ENCODE results near the gene USH1G. TPM values are rescaled to one million over a fixed set of nuclear protein-coding genes. Genes with fewer than 3 reads are reported as not detected.

Gene USH1G
- total RNA-seq, 4 donors from 2014 or later: 1.1 to 3.7 (median 1.9) TPM

DNA sequence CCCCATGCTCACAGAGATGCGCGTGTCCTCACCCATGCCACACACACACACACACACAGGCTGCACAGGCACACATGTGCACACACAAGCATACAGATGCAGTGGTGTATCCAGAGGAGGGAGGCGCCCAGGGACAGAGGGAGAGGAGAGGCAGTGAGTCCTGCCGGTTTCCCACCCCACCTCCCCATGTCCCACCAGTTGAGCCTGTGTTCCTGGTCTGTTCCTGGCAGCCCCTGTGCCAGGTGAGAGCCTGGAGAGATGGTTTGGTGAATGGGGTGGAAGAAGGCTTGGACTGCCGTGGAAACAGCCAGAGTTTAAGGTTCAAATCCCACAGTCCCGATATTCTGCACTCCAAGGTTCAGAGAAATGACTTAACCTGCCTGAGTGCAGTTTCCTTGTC, 19.4 kb downstream of the USH1G start:
- Histone ChIP-seq H3K4me3 (no peak overlapping the region), H3K27me3 (peaks cover 11% of the 10 kb centered on the region), H3K36me3 (no peaks in the 10 kb centered on the region), H3K9me3 (no peaks in the 10 kb centered on the region), H3K27ac (no peak overlapping the region), H3K4me1 (peaks cover 12% of the 10 kb centered on the region)
- TF ChIP-seq EP300 (IDR thresholded peaks at IDR 0.05) (no peak), POLR2A (IDR thresholded peaks at IDR 0.05) (no peak), POLR2AphosphoS5 (IDR thresholded peaks at IDR 0.05) (no peak), CTCF (IDR thresholded peaks at IDR 0.05) (no peak)
- DNase-seq (ENCODE audit: low spot score in 2 of 2): no peak
- 85% methylated on average over 6 of the region's 6 CpGs for WGBS

GRCh38 chr17:74903034-74903433, 20.0 kb downstream of the USH1G start:
- Histone ChIP-seq H3K9me3 (no peaks in the 10 kb centered on the region), H3K27ac (no peak overlapping the region), H3K27me3 (peaks cover 11% of the 10 kb centered on the region), H3K4me1 (peaks cover 13% of the 10 kb centered on the region), H3K36me3 (no peaks in the 10 kb centered on the region), H3K4me3 (no peak overlapping the region)
- no peak for DNase-seq (ENCODE audit: low spot score in 2 of 2)
- WGBS: 86% methylated on average over 9 of the region's 9 CpGs
- TF ChIP-seq EP300 (IDR thresholded peaks at IDR 0.05): no peak
- TF ChIP-seq POLR2AphosphoS5 (IDR thresholded peaks at IDR 0.05): no peak
- no peak for TF ChIP-seq CTCF (IDR thresholded peaks at IDR 0.05)
- TF ChIP-seq POLR2A (IDR thresholded peaks at IDR 0.05): no peak

DNA sequence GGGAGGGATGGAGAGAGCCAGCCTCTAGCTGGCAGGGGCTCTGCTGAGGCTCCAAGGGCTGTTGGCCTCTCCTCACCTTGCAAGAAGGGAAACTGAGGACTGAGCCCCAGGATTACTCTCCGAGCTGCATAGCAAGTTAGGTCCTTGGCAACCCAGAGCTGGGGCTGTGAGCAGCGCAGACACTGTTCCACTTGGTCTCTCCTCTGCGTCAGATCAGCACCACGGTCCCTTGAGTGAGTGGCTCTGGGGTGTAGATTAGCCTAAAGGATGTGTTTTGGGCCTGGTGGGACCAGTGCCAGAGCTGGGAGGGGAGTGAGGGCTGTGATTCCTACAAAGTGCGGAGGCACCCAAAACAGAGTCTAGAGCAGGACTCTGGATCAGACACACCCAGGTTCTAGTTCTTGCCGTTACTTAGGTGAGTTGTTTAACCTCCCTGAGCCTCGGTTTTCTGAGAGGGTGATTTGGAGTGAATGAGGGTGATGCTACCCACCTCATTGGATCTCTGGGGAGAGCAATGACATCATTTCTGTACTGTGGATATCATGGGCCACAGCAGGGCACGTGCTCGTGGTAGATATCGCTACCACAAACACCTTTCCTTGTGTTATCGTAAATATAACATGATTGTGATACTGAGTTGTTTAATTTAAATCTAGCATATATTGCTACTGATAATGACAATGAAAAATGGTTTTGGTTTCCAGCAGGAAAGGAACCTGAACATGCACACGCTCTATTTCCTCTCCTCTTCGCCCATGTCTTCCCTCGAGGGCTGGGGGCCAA, 21.5 kb downstream of the USH1G start:
- Histone ChIP-seq H3K36me3 (no peaks in the 10 kb centered on the region), H3K27ac (no peak overlapping the region), H3K4me3 (no peak overlapping the region), H3K4me1 (peaks cover 4% of the 10 kb centered on the region), H3K9me3 (no peaks in the 10 kb centered on the region), H3K27me3 (peaks cover 11% of the 10 kb centered on the region)
- 68% methylated on average over 12 of the region's 14 CpGs for WGBS
- TF ChIP-seq POLR2A (IDR thresholded peaks at IDR 0.05) (no peak), POLR2AphosphoS5 (IDR thresholded peaks at IDR 0.05) (no peak), CTCF (IDR thresholded peaks at IDR 0.05) (no peak), EP300 (IDR thresholded peaks at IDR 0.05) (no peak)
- no peak for DNase-seq (ENCODE audit: low spot score in 2 of 2)

DNA sequence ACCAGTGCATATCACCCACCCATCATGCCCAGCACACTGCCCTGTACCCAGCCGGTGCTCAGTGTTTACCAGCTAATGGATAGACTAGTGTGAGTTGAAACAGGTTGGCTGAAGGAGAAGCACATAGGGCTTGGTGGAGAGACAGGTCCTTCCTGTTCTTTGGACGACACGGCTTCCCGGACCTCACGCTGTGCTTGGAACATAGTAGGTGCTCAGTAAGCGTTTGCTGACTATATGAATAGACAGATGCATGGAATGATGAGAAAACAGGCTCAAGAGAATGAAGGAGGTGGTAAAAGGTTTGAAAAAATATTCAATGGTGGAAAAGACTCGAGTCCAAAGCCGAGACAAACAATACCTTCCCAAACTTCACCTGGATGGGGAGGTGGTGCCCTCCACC, 22.8 kb downstream of the USH1G start:
- no peak overlapping the region for H3K27ac ChIP-seq
- no peaks in the 10 kb centered on the region for H3K9me3 ChIP-seq
- WGBS: 81% methylated on average over 8 of the region's 8 CpGs
- H3K36me3 ChIP-seq: no peaks in the 10 kb centered on the region
- peaks cover 13% of the 10 kb centered on the region for H3K27me3 ChIP-seq
- no peak overlapping the region for H3K4me3 ChIP-seq
- TF ChIP-seq POLR2A (IDR thresholded peaks at IDR 0.05) (no peak), EP300 (IDR thresholded peaks at IDR 0.05) (no peak), POLR2AphosphoS5 (IDR thresholded peaks at IDR 0.05) (no peak), CTCF (IDR thresholded peaks at IDR 0.05) (no peak)
- H3K4me1 ChIP-seq: peaks cover 4% of the 10 kb centered on the region
- DNase-seq (ENCODE audit: low spot score in 2 of 2): no peak

DNA sequence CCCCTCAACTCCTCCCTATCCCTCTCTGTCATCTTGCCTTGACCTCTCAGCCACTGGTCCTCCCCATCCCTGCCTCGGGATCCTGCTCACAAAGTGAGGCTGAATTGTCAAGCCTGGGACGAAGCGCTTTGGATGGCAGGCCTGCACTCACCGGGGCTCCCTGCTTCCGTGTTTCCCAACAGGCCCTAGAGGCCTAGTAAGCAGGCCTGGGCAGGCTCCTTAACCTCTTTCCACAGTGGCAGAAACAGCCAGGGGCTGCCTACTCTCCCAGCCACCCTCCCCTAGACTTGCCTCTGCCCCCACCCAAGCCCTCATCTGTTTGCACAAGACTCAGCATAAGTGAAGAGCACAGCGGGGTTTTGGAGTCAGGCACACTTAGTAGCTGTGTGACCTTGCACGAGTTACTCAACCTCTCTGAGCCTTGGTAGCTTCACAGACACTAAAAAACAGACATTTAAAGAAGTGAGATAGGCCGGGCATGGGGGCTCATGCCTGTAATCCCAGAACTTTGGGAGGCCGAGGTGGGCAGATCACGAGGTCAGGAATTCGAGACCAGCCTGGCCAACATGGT, 24.6 kb downstream of the USH1G start:
- Histone ChIP-seq H3K9me3 (no peaks in the 10 kb centered on the region), H3K4me3 (no peak overlapping the region), H3K36me3 (no peaks in the 10 kb centered on the region), H3K4me1 (peaks cover 8% of the 10 kb centered on the region), H3K27ac (no peak overlapping the region), H3K27me3 (peaks cover 30% of the 10 kb centered on the region)
- DNase-seq (ENCODE audit: low spot score in 2 of 2): no peak
- TF ChIP-seq EP300 (IDR thresholded peaks at IDR 0.05) (no peak), CTCF (IDR thresholded peaks at IDR 0.05) (no peak), POLR2A (IDR thresholded peaks at IDR 0.05) (no peak), POLR2AphosphoS5 (IDR thresholded peaks at IDR 0.05) (no peak)
- WGBS: 74% methylated on average over 11 of the region's 11 CpGs
